ENCODE results near the gene INO80C. TPM values are rescaled to one million over a fixed set of nuclear protein-coding genes. Genes with fewer than 3 reads are reported as not detected.
A peak's percentile ranks its signal among the peaks of the same experiment; 100 is the strongest.

Gene INO80C
- total RNA-seq, 1 donor: 4.8 TPM

DNA sequence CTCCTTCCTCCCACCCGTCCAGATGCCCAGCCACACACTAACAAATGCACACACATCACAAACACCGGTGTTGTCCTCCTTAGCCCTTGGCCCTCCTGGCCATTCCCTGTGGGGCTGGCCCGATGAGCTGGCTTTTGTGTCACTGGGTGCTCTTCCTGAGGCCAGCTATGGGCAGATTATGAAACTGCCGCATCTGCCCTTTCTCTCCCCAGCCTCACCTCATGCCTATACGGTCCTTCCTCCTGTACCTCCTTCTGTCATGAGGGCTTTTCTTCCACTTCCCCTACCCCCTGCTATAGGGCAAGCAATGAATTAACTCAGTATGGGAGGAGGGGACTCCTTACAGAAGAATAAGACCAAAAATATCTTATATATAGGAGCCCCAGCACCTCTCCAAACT, 10.3 kb upstream of the INO80C start:
- no peak overlapping the region for H3K4me3 ChIP-seq (ENCODE audit: low read depth, low read length)
- TF ChIP-seq CTCF (IDR thresholded peaks at IDR 0.05; ENCODE audit: insufficient read depth, low read length): no peak
- DNase-seq (ENCODE audit: low read depth): no peak

DNA sequence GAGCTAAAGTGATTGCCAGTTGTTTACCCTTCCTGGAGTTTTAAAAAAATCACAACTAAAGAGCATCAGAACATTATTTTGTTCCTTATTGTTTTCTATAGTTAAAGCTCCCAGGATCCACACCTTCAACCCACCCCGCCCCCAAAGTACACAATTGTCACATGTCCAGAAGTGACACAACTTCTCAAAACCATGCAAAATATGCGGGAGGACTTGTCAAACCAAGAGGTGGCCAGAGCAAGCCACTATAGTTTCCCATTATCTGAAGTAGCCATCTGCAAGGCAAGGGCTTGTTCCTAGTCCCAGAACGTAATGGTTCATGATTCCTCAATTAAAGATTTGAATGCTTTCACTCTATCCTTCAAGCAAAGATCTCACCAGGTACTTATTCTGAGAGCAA, 9.9 kb upstream of the INO80C start:
- no peak for TF ChIP-seq CTCF (IDR thresholded peaks at IDR 0.05; ENCODE audit: insufficient read depth, low read length)
- H3K4me3 ChIP-seq (ENCODE audit: low read depth, low read length): no peak overlapping the region

DNA sequence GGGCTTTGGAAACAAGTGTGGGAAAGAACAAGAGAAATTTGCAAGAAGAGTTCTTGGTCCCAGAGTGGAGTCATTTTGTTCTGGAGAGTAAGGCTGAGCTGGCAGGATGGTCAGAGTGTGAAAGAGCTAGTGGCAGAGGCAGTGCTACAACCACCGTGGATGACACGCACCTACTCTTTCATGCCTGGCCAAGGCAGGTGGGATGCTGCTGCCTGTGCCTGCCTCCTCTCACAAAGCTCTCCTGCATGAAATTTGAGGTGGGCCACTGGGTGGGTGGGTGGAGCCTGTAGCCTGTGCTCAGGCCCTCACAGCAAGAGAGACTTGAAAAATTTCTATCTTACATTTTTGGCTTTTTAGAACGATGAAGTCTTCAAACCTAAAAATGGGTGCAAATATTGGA, 9.4 kb upstream of the INO80C start:
- no peak for DNase-seq (ENCODE audit: low read depth)
- TF ChIP-seq CTCF (IDR thresholded peaks at IDR 0.05; ENCODE audit: insufficient read depth, low read length): no peak
- H3K4me3 ChIP-seq (ENCODE audit: low read depth, low read length): no peak overlapping the region

More for the DNA sequence above, 9.9 kb upstream of the INO80C start:
- no peak for DNase-seq (ENCODE audit: low read depth)

DNA sequence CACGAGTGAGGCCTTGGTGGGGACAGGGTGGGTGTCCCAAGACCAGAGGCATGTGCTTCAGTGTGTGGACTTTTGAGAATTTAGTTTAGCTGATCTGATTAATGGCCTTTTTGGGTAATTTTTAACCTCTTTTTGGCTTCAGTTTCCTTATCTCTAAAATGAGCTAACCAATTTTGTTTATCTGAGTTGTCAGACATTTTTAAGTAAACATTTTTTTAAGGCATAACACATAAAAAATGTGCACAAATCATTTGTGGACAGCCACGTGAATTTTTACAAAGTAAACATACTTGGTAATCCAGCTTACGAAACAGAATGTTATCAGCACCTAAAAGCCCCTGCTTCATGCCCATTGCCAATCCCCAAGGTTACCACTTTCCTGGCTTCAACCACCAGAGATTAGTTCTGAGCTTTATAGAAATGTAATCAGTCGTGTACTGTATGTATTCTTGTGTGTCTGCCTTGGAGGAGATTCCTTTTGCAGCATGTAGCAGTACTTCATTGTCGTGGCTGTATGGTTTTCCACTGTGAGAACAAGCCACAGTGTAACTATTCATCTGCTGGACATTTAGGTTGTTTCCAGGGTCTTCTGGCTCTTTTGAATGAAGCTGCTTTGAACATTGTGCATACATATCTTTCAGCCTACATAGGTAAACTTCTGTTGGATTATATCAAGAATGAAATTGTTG, 8.4 kb upstream of the INO80C start:
- DNase-seq (ENCODE audit: low read depth): peak; percentile 44
- no peak for TF ChIP-seq CTCF (IDR thresholded peaks at IDR 0.05; ENCODE audit: insufficient read depth, low read length)
- no peak overlapping the region for H3K4me3 ChIP-seq (ENCODE audit: low read depth, low read length)

DNA sequence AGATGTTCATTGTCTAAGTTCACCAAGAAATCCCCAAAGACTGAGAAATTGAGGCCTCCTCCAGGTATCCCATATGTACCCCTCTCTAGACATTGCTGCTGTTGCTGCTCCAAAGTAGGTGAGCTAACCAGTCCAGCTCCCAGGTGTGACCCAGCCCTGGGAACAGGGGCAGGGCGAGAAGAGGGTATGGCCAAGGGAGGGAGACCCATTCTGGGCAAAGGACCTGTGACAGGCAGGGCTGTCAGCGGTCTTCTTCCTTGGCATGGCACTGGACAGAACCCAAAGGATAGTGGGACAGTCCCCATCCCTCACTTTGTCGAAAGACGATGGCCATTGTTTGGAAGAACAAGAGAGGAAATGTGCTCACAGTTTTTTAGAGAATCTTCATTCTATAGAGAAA, 7.2 kb upstream of the INO80C start:
- no peak overlapping the region for H3K4me3 ChIP-seq (ENCODE audit: low read depth, low read length)
- no peak for TF ChIP-seq CTCF (IDR thresholded peaks at IDR 0.05; ENCODE audit: insufficient read depth, low read length)
- DNase-seq (ENCODE audit: low read depth): no peak

- DNase-seq (ENCODE audit: low read depth): no peak
- TF ChIP-seq CTCF (IDR thresholded peaks at IDR 0.05; ENCODE audit: insufficient read depth, low read length): no peak
- H3K4me3 ChIP-seq (ENCODE audit: low read depth, low read length): no peak overlapping the region
Observed at GRCh38 chr18:35502052-35502451, 4.3 kb upstream of the INO80C start.

DNA sequence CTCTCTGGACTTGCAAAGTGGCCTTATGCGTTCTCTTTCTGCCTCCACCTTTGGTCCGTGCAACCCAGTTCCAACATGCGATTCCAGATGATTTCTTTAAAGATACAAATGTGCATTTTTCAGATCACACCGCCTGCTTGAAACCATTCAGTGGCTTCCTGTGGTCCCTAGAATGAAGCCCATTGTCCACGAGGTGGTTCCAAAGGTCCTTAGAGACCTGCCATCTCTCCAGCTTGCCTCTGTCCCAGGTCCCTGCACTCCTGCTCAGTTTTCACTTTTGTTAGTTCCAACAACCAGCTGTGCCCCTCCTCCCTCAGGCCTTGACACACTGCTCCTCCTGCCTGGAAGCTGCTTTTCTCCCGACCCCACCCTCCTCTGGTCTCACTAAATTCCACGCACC, 3.6 kb upstream of the INO80C start:
- no peak overlapping the region for H3K4me3 ChIP-seq (ENCODE audit: low read depth, low read length)
- TF ChIP-seq CTCF (IDR thresholded peaks at IDR 0.05; ENCODE audit: insufficient read depth, low read length): no peak
- no peak for DNase-seq (ENCODE audit: low read depth)
